SHP77 (cell line): ENCODE data around the gene ZFYVE1.
"Not testable (repeated sequence)": the region's sequence is repeated elsewhere in the genome, so short reads cannot be mapped to it uniquely, and the experiment has no call there.

Experiments used
- DNase-seq, 2 experiments: peaks; one replicate each; lab custom pipeline; 2025; lab: John Stamatoyannopoulos, UW

Gene ZFYVE1

GRCh38 chr14:73000073-73000472 is 26.8 kb downstream of the ZFYVE1 start:
- DNase-seq: no peak

DNA sequence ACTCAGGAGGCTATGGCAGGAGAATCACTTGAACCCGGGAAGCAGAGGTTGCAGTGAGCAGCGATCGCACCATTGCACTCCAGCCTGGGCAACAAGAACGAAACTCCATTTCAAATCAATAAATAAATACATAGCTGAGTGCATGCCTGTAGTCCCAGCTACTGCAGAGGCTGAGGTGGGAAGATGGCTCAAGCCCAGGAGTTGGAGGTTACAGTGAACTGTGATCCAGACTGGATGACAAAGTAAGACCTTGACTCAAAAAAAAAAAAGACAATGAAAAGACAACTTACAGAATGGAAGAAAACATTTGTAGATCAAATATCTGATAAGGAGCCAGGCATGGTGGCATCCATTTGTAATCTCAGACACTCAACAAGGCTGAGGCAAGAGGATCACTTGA is 27.6 kb downstream of the ZFYVE1 start:
- no peak for DNase-seq

- no peak for DNase-seq
Observed at GRCh38 chr14:72998252-72998903, 28.5 kb downstream of the ZFYVE1 start.

DNA sequence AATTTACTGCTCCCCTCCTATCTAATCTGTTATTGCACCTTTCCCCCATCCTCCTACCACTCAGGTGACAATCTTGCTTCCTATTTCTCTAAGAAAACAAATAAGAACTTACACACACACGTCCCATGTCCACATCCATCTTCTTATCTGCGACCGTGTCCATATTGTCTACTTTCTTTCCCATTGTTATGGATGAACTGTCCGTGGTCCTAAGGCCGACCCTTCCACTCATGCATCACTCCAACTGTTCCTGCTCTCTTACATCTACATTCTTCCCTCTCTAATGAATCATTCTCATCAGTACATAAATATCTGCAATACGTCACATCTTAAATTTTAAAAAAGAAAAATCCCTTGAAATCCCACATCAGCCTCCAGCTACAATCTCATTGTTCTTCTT is 30.0 kb downstream of the ZFYVE1 start:
- no peak for DNase-seq

DNA sequence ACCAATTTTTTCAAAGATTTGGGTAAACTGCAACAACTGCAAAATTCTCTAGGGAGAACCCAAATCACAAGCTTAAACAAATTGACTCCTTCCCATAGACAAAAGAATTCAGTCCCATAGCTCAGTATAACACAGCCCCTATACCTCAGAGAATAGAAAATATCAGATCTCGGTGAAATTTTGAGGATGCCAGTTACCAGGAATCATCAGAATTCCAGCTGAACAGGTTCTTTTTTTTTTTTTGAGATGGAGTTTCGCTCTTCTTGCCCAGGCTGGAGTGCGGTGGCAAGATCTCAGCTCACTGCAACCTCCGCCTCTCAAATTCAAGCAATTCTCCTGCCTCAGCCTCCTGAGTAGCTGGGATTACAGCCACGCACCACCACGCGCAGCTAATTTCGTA is 36.7 kb downstream of the ZFYVE1 start:
- no peak for DNase-seq

DNA sequence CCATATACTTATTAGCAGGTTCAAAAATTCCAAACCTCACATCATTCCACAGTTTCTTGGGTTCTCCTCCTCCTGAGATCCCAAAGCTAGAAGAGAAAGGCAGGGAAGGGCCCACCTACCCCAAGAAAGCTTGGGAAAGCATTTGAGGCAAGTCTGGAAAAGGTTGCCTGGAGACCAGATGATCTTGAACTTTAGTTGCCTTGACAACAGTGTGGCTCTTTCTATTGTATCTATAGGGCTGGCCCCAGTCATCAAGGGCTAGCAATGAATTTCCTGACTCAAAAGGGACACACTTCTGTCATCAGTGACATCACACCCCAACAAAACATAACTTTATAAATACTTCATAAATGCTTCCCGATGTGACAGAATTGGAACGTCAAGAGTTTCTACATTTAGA is 40.0 kb downstream of the ZFYVE1 start:
- no peak for DNase-seq

GRCh38 chr14:72986214-72986613 is 40.7 kb downstream of the ZFYVE1 start:
- DNase-seq: no peak

DNA sequence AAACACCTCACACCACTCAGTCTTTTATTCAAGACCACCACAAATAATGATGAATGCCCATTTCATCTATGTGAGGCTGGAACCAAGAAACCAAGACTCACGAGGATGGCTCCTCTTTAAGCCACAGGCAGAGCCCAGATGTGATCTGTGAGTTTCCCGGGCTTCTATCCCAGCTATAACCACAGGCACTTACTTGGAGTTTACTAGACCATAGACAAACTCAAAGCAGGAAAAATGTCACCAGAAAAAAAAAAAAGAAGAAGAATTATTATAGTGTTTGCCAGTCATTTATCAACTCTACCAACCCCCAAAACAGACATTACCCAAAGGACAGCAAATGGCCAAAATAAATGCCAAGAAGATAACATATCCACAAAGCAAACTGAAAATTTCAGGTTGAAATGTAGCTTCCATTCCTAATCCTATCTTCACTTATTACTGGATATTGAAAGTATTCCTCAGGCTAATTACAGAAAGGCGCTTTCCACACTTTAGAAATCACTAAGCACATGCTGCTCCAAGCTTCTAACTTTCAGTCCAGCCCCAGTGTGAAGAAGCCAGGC is 44.7 kb downstream of the ZFYVE1 start:
- no peak for DNase-seq

DNA sequence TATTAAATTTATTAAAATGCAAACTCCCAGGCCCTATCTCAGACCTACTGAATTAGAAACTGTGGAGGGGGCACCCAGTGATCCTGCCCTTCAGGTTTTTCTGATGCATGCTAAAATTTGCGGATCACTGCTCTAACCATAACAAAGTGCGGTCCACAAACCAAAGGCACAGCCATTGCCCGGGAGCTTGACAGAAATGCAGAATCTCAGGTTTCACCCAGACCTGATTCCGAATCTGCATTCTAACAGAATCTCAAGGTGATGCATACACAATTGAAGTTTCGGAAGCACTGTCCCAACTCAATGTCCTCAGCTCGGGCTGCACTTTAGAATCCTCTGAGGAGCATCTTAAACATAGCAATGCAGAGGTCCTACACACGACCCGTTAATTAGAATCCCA is 46.0 kb downstream of the ZFYVE1 start:
- DNase-seq: no peak

DNA sequence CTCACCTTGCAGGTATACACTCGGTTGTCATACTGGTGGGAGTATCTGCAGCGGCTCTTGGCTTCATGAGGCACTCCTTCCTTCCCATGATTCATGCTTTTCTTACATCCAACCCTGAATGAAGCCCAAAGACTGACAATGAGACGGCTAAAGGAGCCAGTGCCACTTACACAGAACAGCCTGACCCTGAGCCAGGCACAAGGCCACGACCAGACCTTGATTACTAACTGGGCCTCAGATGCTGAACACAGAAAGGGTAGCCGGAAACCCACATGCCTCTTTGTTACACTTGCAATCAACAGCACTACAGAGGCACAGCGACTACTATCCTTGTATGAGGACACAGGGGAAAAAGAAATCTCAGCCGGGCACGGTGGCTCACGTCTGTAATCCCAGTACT is 48.0 kb downstream of the ZFYVE1 start:
- DNase-seq: no peak

DNA sequence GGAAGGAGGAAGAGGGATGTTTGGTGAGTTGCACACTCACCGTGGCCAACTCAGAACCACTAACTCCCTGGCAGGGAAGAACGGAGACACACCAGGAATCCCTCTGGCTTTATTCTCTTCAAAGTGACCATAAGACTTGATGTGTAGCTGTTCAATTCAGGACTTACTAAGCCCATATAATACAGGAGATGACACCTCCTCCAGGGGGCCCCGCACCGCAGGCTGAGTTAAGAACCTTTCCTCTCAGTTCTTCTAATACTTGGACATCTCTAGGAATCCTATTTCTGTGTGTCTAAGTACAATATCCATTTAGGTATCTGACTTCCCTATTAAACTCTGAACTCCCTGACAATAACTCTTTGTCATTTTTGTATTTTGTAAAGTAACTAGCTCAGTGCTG is 51.1 kb downstream of the ZFYVE1 start:
- DNase-seq: no peak

DNA sequence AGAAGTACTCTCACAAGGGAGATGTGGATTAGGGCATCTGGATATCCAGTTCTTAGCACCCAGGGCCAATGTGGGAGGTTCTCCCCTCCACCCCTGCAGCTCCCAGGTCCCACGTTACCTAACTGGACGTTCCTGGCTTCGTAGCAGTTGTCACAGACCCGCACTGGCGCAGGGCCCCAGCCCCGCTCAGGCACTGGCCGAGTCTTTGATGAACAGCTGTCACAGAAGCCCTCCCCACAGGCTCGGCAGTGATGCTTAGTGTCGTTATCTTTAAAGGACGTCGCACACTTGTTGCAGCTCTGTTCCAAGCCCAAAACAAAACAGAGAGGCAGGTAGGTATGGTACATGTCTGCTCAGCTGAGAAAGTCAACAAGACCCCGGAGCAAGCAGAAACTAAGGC is 52.2 kb downstream of the ZFYVE1 start:
- no peak for DNase-seq

DNA sequence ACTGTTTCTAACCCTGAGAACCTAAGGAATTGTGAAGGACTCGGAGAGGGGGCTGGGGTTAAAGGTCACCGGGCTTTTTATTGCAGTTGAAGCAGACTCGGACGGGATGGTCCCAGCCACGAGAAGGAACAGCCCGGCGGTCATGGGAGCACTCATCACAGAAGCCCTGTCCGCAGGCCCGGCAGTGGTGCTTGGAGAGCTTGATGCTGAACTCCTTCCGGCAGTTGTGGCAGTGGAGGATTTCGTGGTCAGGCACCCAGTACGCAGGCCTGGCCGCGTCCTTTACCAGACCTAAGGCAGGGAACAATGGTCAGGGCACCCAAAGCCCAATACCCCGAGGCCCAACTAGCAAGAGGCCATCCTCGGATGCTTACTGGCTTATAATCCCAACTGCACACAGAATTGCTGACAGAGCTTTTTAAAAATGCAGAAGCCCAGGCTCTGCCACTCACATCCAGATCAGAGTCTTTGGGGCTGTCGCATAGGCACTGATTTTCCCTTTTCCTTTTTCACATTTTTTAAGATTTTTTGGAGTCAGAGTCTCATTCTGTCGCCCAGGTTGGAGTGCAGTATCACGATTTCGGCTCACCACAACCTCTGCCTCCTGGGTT is 56.0 kb downstream of the ZFYVE1 start:
- DNase-seq: no peak

DNA sequence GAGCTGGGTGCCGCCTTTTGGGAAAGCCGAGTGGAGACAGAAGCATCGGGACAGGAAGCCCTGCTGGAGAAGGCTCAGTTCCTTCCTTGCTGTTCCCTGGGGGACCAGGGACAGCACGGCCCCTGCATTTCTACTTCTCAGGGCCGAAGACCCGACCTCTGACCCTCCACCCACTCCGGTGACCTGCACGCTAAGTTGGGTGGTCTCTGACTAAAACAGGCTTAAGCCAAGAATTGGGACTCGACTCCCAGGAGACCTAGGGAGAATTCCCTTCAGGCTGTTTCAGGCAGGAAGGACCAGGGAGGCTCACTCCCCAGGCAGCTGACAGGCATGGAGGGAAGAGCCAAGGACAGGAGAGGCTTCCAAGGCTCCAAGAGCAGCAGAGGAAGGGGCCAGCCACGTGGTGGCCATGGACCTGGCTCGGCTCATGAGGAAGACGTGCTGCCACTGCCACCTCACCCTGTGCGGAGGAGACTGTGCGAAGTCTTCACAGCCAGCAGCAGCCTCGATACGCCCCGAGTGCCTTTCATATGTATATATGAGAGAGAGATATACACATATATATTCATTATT is 56.8 kb downstream of the ZFYVE1 start:
- DNase-seq: no peak

- no peak for DNase-seq
Observed at GRCh38 chr14:72968316-72968715, 58.6 kb downstream of the ZFYVE1 start.

- no peak for DNase-seq
Observed at GRCh38 chr14:72966038-72966437, 60.9 kb downstream of the ZFYVE1 start.

- DNase-seq: no peak
Observed at GRCh38 chr14:72965249-72965648, 61.7 kb downstream of the ZFYVE1 start.

DNA sequence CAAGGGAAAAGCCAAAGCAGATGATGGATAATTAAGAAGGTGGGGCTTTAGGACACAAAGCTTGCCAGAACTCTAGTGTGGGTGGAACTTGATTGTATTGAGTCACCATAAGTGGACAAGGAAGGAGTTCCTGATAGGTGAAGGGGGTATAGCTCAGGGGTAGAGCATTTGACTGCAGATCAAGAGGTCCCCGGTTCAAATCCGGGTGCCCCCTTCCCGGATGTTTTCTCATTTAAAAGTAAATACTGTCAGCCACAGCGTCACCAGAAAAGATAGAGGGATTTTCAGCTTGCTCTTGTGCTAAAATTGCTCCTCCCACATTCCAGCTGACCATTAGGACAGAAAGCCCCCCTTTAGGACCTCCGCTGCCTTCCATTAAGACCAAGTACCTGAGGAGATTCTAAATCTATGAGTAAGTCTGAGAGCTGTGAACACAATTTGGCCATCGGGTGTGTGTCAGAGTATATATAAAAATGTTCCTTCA is 64.0 kb downstream of the ZFYVE1 start:
- DNase-seq: no peak

DNA sequence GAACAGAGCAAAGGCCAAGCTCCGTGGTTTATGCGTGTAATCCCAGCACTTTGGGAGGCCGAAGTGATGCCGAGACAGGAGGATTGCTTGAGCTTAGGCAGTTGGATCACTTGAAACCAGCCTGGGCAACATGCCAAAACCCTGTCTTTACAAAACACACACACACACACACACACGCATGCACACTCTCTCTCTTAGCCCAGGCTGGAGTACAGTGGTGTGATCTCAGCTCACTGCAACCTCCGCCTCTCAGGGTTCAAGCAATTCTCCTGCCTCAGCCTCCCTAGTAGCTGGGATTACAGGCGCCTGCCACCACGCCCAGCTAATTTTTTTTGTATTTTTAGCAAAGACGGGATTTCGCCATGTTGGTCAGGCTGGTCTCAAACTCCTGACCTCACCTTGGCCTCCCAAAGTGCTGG is 64.6 kb downstream of the ZFYVE1 start:
- DNase-seq: not testable (repeated sequence)

- DNase-seq: no peak
Observed at GRCh38 chr14:72961579-72962335, 65.1 kb downstream of the ZFYVE1 start.

DNA sequence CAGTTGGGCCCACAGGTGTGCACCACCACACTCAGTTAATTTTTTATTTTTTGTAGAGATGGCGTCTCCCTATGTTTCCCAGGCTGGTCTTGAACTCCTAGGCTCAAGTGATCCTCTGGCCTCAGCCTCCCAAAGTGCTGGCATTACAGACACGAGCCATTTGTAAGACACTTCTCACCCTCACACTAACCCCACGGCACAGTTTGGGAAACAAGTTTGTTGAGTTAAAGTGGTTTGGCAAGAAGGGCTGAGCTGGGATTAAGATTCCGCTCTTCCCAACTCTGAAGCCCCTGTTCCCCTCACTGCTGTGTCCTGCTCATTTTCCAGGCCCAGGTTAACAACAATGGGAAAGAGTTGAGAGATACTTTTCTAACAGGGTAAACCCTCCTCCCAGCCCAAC is 65.9 kb downstream of the ZFYVE1 start:
- not testable (repeated sequence) for DNase-seq

- no peak for DNase-seq
Observed at GRCh38 chr14:72958548-72958947, 68.4 kb downstream of the ZFYVE1 start.

DNA sequence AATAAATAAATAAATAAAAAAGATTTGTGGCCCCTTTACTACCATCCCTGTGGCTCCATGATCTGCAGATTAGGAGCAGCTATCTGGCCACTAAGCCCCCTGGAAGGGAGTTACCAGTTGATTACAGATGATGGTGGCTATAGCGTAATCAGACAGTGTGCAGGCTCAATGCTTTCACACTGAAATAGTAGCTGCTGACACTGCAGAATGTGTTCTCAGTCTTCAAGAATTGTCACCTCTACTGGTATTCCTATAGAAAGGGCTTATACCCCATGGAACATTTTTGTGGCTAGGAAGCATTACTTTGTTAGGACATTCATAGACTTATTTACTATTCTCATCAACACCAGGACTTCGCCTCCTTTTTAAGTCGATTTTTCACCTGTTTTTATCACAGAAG is 69.7 kb downstream of the ZFYVE1 start:
- no peak for DNase-seq
